H54 (cell line): ENCODE results near the gene SSR2.

Experiments
- DNase-seq: peaks from one replicate; pipeline ENCODE4 v3.0.0; 2011; ENCODE audit warnings: low spot score, mixed read lengths; ENCODE audit not compliant: insufficient read length
- FAIRE-seq: peaks from 3 replicates; lab custom pipeline; 2011; peaks lifted over from hg19 to GRCh38; lab: Jason Lieb, UNC
- POLR2A ChIP-seq: IDR thresholded peaks from 2 replicates; pipeline ENCODE4 v1.6.1; 2011; ENCODE audit warnings: low read depth, mild to moderate bottlenecking, low read length

The SSR2 gene

DNA sequence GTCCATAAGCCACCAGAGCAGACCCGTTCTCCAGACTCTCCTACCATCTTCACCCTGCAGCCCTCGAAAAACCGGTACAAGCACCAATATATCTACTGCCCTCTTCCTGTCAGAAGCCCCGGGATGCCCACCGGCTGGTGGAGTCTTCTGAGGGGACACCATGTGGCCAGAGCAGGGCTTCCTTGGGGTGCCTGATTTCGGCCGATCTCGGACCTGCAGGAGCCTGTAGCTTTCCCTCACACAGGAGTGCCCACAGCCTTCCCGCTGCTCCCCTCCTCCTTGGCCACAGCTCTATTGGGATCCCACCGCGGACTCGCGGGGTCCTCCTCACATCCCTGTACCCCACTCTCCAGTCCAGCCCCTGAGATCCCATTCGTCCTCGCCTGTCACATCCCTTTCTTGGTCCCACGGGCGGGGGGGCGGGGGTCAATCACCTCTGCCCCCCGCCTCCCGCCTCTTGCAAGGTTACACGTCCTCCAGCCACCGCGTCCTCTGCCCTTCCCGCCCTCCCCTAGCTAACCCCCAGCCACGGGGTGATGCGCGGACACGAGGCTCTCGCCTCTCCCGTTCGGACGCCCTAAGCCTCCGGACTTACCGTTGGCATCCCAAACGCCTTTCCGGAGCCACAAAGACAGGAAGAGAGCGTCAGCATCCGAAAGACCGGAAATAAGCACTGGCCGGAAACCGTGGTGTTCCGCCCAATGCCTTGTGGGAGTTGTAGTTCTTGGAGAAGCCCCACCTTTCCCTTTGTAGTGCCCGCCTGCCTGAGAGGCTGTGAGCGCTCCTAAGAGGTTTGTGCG lies at the start of gene SSR2:
SSR2 (minus strand) TSS at position 659 of the 800 bp plus-strand sequence. CDS start 784 bp downstream, outside the sequence.
- no peak for FAIRE-seq
- DNase-seq = peak; percentile 93
- TF ChIP-seq POLR2A = peak; percentile 97

DNA sequence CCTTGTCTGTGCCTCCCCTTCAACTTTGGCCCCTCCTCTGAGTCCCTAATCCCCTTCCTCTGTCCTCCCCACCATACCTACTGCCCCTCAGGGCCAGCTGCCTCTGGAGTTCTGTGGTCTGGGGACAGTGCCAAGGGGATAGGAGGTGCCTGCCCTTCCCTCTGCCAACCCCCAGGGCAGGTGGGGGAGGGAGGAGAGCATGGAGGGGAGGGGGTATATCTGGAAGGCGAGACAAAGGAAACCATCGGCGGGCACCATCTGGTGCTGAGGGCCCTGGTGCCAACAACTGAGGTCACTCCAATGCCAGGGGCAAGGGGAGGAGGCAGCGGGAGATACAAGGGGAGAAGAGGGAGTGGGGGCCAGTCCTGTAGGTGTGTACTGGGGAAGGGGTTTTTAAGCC lies 49.8 kb upstream of the SSR2 start:
- FAIRE-seq (no peak), DNase-seq (no peak)
- no peak for TF ChIP-seq POLR2A

DNA sequence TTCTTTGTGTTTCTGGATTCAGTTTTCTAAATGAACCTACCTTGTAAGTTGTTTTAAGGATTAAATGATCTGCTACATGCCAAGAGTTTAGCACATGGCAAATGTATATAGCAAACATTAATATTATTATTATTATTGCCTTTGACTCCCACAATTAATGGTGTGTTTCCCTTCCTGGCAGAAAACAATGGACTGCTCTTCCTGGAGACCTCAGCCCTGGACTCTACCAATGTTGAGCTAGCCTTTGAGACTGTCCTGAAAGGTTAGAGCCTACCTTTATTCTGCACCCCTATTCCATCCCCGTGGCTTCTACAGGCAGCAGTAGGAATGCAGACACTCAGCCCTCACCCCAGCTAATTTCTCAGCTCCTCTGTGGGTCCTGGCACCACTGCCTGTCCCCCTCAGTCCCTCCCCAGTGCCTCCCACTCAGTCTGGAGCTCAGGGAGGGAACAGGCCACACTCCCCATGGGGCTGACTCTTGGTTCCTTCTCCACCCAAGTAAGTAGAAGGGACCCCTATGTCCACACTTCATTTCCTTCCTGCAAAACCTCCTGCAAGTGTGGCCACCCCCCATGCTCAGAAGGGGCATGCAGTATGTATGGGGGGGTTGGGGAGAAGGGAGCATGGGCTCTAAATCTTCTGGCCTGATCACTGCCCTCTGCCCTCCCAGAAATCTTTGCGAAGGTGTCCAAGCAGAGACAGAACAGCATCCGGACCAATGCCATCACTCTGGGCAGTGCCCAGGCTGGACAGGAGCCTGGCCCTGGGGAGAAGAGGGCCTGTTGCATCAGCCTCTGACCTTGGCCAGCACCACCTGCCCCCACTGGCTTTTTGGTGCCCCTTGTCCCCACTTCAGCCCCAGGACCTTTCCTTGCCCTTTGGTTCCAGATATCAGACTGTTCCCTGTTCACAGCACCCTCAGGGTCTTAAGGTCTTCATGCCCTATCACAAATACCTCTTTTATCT lies 49.0 kb upstream of the SSR2 start:
- DNase-seq (no peak), FAIRE-seq (no peak)
- TF ChIP-seq POLR2A = no peak

DNA sequence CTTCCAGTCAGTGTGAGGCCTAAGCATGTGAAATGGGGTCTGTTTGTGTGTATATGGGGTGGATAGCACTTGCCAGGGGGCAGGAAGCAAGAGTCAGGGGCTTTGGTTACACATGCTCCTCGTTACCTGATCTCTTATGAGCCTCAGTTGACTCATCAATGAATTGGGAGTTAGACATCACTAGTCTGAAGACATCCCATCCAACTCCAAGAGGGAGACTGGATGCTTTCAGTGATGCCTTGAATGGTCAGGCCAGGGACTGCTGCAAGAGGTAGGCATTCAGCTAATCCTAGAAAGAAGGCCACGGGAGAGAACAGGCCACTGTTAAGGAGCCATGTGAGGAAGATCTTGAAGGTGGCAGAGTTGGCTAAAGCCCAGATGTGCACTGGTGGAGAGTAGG lies 46.5 kb upstream of the SSR2 start:
- FAIRE-seq (no peak), DNase-seq (no peak)
- no peak for TF ChIP-seq POLR2A

DNA sequence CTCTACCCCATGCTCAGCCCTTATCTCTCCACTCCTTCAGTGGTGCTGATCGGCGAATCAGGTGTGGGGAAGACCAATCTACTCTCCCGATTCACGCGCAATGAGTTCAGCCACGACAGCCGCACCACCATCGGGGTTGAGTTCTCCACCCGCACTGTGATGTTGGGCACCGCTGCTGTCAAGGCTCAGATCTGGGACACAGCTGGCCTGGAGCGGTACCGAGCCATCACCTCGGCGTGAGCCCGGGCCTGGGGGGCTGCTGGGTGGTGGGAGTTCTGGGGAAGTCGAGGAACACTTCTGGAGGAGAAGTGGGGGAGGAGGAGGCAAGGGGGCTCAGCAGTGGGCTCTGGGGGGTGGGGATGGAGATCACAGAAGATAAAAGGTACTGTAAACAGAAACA lies 45.1 kb upstream of the SSR2 start:
- FAIRE-seq (no peak), DNase-seq (no peak)
- TF ChIP-seq POLR2A = no peak

DNA sequence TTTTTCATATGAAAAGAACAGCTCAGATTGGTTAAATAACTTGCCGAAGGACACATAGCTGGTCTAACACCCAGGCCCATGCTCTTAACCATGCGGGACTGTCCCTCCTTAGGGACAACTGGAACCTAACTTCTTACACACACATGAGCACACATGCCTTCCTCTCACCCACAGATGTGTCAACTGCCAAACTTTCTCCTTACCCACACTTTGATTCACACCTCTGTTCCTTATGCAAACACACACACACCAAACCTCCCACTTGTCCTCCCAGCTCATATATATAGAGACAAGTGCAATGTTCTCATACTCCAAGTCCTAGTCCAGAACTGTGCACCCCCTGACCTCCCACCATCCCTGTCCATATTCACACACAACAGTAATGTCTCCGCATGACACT lies 44.5 kb upstream of the SSR2 start:
- TF ChIP-seq POLR2A = no peak
- DNase-seq = no peak
- no peak for FAIRE-seq

DNA sequence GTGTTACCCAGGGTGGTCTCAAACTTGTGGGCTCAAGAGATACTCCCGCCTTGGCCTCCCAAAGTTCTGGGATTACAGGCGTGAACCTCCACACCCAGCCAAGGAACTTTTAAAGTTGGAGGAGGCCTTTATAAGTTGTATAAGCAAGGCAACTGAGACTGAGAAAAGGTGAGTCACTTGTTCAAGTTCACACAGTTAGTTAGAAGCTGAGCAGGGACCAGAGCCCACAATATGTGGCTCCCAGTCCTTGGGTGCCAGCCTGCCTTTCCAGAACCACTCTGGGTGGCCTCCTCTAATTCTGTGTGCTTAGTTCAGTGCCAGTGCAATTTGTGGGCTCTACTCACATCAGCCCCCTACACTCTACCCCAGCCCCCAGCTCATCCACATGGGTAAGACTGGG lies 43.9 kb upstream of the SSR2 start:
- FAIRE-seq = no peak
- no peak for TF ChIP-seq POLR2A
- DNase-seq = no peak

DNA sequence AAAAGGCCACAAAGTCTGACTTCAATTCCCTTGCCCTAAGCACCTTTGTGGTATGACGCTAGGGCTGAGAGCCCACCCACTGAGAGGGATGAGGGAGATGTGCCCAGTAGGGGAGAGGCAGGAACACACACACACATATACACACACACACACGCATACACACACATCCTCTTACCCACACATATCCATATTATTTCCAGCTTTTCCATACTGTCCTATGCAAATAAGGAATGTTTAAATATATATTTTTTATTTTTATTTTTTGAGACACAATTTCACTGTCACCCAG lies 43.2 kb upstream of the SSR2 start:
- FAIRE-seq = no peak
- no peak for TF ChIP-seq POLR2A
- DNase-seq = no peak

DNA sequence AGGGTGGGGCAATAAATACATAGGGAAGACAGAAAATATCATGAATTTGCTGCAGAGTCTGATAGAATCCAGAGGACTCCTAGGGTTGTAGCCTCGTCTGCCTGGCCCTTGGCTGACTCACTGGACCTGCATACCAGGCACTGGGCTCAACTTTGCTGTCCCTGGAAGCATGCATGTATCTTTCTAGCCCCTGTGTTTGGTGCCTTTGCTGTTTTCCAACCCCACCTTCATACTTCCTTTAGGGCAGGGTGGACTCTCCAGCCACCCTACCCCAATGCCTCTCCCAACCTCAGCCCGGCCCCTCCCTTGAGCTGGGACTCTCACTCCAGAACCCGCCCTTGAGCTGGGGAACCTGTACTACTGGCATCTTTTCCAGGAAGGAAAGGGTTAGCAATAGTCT lies 41.4 kb upstream of the SSR2 start:
- FAIRE-seq = no peak
- DNase-seq = peak; percentile 59
- TF ChIP-seq POLR2A = no peak

DNA sequence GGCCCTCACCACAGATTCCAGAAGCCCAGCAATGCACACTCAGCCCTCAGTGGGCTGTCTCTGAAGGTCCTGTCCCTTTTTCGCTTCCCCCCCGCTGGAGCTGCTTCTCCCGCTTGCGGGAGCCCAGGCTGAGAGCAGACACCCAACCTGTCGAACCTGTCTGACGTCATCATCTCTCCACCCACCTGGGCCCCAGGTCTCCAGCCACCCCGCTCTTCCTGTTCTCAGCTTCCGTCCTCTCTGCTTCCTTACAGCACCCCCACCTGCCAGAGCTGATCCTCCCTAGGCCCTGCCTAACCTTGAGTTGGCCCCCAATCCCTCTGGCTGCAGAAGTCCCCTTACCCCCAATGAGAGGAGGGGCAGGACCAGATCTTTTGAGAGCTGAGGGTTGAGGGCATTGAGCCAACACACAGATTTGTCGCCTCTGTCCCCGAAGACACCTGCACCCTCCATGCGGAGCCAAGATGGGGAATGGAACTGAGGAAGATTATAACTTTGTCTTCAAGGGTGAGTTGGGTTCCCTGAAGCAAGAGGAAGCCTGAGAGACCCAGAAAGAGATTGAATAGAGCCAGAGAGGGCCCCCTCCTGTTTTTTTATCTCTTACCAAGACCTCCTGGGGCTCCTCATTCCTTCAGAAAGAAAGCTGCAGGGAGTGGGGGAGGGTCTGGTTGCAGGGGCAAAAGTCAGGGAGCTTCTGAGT lies 40.3 kb upstream of the SSR2 start, which contains the start of gene RAB25:
RAB25 (plus strand) TSS at position 224 of the 700 bp plus-strand sequence; CDS start at position 465, 241 bp downstream.
- TF ChIP-seq POLR2A = no peak
- no peak for DNase-seq

DNA sequence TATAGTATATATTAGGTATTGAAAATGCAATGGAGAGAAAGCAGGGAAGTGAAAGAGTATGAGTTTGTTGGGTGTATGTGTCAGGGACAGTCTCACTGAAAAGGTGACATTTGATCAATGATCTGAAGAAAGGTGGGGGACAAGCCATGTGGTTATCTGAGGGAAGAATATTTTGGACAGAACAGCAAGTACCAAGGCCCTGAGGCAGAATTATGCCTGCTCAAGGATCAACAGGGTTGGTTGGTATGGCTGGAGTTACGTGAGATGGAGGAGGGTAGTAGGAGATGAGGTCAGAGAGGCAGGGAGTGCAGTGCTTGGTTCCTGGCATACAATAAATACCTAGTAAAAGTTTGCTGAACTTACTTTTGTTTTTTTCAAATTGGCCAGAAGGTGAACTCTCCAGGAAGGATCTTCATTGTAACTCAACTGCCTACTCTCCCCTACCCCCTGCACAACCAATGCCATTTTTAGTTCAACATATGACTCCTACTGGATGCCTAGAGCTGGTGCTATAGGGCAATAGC lies 35.6 kb upstream of the SSR2 start:
- no peak for FAIRE-seq
- no peak for DNase-seq
- TF ChIP-seq POLR2A = no peak

More for the DNA sequence above, 40.3 kb upstream of the SSR2 start, which contains the start of gene RAB25:
- FAIRE-seq = no peak

DNA sequence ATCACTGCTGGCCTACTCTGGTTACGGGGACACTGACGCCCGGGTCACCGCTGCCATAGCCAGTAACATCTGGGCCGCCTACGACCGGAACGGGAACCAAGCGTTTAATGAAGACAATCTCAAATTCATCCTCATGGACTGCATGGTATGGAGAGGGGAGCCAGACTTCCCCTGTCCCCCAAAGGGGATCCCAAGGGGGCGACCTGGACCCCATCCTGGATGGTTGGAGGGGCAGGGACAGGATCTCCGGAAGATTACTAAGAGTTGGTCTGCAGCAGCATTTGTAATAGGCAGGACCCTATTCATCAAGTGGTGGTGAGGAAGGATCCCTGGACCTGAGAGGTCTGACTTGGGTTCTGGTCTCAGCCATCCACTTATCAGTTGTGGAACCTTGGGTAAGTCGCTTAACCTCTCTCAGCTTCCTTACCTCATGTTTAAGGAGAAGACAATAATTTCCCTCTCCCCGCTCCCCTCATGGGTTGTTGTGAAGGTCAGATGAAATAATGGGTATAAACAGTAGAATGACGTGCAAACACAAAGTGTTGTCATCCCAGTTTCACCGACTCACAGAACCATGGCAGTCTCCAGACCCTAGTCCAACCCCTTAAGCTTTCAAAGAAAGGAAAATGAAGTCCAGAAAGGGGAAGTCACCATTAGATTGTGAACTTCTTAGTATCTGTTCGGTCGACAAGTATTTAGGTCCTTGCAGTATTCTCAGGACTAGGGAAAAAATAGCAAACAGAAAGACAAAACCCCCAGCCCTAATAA lies 34.7 kb upstream of the SSR2 start:
- FAIRE-seq (no peak), DNase-seq (no peak)
- TF ChIP-seq POLR2A = no peak
